GM21360 (cell line): ENCODE measurements around the gene CHST12.
"Not testable (repeated sequence)": the region's sequence is repeated elsewhere in the genome, so short reads cannot be mapped to it uniquely, and the experiment has no call there.

Experiments used
- ATAC-seq: cut with Tn5 transposase; IDR thresholded peaks from one replicate; pipeline ENCODE4 v1.9.1; 2021; ENCODE audit warnings: mild to moderate bottlenecking, moderate library complexity; ENCODE audit not compliant: unreplicated experiment

Gene CHST12

DNA sequence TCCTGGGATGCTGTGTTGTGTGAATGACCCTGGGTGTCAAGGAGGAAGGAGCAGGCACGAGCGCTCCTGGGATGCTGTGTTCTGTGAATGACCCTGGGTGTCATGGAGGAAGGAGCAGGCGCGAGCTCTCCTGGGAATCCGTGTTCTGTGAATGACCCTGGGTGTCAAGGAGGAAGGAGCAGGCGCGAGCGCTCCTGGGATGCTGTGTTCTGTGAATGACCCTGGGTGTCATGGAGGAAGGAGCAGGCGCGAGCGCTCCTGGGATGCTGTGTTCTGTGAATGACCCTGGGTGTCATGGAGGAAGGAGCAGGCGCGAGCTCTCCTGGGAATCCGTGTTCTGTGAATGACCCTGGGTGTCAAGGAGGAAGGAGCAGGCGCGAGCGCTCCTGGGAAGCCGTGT lies 25.9 kb upstream of the CHST12 start:
- not testable (repeated sequence) for ATAC-seq

DNA sequence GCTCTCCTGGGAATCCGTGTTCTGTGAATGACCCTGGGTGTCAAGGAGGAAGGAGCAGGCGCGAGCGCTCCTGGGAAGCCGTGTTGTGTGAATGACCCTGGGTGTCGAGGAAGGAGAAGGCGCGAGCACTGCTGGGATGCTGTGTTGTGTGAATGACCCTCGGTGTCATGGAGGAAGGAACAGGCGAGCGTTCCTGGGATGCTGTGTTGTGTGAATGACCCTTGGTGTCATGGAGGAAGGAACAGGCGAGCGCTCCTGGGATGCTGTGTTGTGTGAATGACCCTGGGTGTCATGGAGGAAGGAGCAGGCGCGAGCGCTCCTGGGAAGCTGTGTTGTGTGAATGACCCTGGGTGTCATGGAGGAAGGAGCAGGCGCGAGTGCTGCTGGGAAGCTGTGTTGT lies 25.3 kb upstream of the CHST12 start:
- not testable (repeated sequence) for ATAC-seq

DNA sequence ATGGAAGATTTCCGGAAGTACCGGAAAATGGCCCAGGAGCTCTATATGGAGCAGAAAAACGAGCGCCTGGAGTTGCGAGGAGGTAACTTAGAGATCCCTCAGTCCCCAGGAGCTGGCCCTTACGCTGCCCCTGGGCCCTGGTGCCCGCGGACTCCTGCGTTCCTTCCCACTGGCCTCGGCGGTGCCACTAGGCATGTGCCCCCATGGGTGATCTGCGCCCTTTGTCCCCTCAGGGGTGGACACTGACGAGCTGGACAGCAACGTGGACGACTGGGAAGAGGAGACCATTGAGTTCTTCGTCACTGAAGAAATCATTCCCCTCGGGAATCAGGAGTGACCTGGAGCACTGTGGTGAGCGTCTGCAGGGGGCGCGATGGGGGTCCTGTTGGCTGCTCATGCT lies 24.2 kb upstream of the CHST12 start:
- no peak for ATAC-seq

DNA sequence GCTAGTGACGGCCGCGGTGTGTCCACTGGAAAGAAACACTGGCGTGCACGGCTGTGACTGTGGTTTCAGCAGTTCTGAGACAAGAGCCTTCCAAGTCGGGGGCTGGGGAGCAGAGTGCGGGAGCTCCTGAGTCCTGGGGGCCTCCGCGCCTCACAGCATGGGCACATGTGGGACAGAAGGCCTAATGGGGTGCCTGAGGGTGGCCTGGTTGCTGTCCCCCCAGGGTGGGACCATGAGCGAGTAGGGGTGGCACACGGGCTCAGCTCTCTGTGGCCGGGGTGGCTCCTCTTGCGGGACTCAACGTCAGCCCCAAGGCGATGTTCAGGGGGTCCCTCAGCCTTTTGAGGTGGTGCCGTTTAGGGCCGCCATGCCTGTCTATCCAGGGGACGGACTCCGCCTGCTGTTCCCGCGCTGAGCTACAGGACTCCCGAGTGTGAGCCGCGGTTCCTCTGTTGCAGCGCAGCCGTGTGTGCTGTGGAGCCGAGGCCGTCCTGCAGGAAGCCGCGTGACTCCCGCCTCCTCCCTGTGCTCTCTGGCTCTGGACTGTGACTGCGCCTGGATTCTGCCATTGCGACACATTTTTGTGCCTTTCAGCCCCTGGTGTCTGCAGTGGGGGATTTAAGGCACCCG lies 23.5 kb upstream of the CHST12 start:
- ATAC-seq, result no peak

DNA sequence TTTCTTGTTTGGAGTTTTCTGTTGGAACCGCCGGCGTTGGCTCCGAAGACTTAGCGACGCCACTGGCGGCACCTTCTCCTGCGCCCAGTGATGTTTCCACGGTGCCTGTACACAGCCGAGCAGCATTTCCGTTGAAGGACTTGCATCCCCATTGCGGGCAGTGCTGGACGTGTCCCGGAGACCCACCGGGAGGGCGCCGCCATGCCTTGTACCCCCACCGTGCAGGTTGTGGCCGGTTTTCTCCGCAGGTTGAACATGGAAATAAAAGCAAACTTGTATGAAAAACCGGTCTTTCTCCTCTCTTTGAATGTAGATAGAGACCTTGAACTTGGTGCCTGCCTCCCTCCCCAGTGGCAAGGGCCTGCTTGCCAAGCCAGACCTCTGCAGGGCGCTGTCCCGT lies 22.9 kb upstream of the CHST12 start:
- no peak for ATAC-seq

DNA sequence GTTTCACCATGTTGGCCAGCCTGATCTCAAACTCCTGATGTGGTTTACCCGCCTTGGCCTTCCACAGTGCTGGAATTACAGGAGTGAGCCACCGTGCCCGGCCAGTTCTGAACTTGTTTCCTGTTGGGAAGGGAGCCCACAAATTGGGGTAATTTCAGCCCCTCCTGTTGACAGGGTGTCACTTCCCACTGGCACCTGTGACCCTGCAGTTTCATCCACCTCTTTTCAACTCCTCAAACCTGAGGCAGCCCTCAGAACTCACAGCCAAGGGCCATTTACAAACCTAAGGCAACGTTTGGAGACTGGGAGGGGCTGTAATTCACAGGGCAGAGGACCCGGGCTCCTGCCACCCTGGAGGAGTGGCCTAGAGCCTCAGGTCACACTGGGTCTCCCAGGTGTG lies 22.2 kb upstream of the CHST12 start:
- no peak for ATAC-seq

DNA sequence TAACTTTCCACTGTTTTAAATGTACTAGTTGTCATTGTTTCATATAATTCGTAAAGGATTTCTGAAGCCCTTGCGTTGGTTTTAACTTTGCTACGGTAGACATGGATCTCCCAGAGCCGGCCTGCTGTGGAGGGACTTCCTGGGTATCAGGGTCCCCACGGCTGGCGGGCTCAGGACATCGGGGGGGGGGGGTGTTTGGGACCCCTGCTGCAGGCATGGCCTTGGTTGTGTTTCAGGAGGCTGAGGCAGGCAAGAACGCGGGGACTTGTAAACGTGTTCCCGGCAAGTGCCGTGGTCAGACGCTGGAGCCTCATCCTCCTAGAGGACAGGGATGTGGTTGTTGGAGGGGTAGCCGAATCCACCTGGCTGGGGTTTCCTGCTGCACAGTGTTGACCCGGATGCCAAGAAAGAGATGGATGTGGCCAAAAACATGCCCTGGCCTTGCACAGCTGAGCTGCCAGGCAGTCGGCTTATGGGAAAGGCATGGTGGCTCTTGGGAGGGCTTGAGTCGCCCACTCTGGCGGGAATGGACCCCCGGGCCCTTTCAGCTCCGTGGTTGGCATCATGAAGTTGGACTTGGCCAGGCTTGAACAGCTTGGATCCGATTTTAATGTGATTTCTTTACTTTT lies 21.4 kb upstream of the CHST12 start:
- no peak for ATAC-seq

DNA sequence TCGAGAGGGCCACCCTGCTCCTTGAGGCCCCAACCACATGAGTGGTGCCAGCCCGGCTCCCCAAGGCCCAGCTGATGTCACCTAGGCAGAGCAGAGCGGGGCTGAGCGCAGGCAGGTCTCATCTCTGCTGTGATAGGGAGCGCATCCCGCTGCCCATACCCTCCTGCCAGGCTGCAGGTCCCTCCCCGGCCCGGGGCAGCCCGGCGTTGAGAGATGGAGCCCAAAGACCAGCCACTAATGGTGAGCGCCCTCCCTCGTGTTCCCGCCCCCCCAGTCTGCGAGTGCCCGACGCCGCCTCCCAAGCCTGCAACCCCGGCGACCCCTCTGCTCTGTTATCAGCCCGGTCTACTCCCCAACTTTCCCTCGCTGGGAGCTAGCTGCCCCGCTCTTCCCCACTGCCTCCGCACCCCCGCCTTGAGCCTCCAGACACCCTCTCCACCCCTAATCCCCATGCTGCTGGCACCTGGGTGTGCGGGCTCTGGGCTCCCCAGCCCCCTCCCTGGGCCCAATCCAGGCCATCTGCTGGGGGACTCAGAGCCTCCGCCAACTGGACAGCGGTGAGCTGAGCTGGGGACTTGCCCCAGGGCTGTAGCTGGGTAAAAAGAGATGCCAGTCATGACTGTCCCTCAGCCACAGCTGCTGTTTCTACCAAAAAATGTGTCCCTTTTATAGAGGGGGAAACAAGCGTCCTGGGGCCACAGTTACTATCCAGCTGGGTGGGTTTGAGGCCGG lies 19.7 kb upstream of the CHST12 start:
- no peak for ATAC-seq

DNA sequence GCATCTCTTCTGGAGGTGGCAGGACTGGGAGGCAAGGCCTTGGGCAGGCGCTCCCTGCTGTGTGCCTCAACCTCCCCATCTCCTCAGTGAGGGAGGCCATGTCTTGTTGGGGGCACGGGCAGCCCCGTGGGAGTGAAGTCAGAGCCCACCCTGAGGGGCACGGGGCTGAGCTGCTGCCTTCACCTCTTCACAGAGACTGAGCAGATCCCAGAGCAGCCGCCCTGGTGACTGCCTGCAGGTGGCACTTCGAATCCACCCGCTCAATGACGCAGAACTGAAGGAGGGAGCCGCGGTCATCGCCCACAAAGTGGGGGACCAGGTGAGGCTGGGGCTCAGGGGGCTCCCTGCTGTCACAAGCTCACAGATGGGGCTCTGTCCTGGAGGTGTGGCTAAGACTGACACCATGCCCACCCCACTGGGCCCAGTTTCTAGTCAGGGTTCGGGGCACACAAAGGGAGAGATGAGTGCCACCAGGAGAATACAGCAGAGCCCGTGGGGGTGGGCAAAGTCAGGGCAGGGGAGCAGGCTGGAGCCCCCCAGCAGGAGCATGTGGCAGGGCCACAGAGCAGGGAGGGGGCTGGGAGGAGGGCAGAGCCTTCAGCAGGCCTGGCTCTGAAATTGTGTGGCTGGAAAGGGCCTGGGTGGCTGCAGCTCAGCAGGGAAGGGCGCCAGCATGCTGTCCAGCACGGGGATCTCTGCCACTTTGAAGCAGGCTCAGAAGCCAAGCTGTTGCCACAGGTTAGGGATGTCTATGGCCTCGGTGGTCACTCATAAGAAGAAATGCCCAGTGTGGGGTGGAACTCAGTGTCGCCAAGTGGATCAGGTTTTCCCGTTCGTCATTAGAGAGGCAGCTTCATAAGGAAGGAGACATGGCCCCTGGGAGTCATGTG lies 18.8 kb upstream of the CHST12 start:
- no peak for ATAC-seq

DNA sequence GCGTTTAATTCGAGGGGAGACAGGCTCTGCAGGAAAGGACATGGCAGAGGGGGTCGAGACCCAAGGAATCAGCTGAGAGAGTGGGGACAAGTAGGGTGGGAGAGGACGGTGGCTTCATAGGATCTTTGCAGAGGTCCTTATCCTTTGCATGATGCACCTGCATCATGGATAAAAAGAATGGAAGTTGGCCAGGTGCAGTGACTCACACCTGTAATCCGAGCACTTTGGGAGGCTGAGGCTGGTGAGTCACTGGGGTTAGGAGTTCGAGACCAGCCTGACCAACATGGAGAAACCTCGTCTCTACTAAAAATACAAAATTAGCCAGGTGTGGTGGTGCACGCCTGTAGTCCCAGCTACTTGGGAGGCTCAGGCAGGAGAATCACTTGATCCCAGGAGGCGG lies 17.3 kb upstream of the CHST12 start:
- not testable (repeated sequence) for ATAC-seq

DNA sequence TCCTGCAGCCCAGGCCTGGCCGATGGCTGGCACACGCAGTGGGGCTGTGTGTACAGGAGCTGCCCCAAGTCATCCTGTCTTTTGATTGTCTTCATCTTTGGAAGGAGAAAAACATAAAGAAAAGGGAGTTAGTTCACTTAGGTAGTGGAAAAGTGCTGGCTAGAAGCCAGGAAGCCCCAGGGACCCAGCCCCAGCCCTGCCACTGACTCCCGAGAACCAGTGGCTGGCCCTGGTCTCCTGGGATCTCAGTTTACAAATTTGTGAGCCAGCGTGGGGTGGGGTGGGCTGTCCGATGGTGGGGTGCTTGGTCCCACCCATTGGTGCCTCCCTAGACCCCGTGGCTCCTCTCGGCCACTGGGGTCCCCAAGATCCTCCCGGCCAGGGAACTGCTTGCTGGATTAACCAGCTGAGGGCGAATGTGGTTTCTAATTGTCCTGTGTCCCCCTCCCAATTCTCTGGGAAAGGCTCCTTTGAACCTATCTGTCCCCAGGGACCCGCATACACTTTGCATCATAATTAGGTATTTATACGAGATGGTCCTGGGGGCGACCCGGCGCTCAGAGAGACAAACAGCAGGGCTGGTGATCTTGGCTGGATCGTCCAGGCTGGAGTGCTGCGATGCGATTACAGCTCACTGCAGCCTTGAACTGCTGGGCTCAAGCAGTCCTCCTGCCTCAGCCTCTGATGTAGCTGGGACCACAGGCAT lies 16.3 kb upstream of the CHST12 start:
- no peak for ATAC-seq

DNA sequence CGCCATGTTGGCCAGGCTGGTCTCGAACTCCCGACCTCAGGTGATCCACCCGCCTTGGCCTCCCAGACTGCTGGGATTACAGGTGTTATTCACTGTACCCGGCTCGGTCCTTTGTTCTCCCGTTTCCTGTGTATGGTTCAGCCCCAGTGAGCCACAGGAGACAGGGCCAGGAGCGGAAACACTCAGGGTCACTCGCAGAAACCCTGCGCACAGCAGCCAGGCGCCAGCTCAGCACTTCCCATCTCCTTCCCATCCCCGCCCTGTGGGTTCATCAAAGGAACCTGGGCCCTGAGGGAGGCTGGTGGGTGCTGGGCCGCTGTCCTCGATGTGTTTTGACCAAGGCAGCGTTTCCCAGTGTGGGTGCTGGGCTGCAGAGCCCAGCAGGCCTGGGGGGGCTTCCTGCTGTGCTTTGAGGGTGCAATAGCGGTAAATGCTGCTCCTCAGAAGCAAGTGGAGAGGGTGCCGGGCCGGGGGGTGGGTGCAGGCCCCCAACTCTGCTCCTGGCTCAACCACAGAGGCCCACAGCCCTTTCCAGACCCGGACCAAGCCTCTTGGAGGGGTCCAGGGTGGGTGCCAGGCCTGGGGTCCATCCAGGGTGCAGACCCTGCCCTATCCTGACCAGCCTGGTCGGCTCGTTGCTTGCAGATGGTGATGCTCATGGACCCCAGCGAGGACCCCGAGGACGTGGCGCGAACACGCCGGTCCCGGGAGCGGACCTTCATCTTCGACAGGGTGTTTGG lies 15.3 kb upstream of the CHST12 start:
- ATAC-seq, result no peak

DNA sequence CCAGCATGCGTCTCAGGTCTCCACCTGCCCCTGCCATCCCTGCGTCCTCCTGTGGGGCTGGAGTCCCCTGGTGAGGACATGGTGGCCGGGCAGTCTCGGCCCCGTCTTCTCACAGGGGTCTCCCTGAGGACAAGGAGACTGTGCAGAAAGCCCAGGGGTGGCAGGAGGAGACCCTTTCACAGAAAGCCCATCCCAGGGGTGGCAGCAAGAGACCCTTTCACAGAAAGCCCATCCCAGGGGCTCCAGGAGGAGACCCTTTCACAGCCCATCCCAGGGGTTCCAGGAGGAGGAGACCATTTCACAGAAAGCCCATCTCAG lies 14.8 kb upstream of the CHST12 start:
- ATAC-seq, result no peak

DNA sequence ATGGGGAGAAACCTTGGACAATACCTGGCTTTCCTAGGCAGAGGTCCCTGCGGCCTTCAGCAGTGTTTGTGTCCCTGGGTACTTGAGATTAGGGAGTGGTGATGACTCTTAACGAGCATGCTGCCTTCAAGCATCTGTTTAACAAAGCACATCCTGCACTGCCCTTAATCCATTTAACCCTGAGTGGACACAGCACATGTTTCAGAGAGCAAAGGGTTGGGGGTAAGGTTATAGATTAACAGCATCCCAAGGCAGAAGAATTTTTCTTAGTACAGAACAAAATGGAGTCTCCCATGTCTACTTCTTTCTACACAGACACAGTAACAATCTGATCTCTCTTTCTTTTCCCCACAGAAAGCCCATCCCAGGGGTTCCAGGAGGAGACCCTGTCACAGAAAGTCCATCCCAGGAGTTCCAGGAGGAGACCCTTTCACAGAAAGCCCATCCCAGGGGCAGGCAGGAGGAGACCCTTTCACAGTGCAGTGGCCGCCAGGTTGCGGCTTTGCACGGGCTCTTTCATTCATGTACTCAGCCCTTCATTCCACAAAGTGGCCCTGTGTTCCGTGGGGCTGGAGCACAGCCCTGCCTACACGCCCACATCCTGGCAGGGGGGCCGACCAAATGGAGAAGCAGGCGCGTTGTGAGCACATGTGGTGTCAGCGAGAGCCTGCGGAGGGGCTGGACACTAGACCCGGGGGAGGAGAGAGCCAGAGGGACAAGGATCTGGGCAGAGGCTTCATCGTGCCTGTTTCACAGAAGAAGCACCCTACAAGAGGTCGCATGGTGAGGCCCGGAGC lies 13.2 kb upstream of the CHST12 start:
- ATAC-seq, result not testable (repeated sequence)

DNA sequence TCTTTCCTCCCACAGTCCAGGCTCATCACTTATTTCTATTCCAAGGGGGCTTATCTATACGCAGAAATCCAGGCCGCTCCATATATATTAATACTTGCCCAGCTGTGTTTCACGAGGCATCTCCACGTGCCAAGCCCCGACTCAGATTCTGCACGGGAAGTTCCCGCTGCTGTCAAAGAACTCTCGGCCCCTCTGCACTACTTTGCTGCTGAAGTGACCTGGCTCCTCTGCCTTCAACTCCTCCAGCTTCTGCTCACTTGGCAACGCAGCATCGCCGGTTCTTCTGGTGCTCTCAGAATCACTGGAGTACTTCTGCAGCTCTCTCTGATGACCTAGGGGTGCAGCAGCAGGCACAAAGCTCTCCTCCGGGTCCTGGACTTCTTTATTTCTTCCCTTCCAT lies 9.7 kb upstream of the CHST12 start:
- no peak for ATAC-seq

DNA sequence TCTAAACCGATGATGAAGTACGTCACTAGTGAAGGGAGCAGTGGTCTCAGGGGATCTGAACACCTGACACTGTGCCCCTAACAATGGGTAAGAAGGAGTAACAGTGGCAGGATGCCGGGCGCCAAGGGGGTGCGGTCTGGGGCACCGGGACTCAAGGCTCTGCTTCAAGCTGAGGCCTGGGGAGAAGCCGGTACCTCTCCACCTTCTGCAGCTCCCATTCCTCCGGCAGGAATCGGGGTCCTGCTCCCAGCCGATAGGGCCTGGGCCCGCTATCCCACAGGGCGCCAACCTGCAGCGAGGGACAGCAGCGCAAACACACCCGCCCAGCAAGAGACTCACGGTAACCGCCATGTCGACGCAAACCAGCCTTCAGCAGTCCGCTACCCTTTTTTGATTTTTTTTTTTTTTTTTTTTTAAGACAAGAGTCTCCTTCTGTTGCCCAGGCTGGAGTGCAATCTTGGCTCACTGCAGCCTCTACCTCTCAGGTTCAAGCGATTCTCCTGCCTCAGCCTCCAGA lies 8.8 kb upstream of the CHST12 start:
- no peak for ATAC-seq

DNA sequence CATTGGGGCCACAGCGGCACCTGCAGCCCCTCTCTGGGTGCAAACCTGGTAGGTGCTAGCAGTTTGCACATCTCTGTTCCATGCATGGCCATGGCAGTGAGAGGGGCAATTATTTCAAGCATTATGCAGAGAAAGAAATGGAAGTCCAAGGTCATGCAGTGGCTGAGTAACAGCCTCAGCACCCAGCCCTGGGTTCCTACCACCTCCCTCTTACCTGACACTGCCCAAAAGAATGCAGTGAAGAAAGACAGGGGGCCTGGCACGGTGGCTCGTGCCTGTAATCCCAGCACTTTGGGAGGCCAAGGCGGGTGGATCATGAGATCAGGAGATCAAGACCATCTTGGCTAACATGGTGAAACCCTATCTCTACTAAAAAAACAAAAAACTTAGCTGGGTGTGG lies 4.9 kb upstream of the CHST12 start:
- ATAC-seq, result no peak

DNA sequence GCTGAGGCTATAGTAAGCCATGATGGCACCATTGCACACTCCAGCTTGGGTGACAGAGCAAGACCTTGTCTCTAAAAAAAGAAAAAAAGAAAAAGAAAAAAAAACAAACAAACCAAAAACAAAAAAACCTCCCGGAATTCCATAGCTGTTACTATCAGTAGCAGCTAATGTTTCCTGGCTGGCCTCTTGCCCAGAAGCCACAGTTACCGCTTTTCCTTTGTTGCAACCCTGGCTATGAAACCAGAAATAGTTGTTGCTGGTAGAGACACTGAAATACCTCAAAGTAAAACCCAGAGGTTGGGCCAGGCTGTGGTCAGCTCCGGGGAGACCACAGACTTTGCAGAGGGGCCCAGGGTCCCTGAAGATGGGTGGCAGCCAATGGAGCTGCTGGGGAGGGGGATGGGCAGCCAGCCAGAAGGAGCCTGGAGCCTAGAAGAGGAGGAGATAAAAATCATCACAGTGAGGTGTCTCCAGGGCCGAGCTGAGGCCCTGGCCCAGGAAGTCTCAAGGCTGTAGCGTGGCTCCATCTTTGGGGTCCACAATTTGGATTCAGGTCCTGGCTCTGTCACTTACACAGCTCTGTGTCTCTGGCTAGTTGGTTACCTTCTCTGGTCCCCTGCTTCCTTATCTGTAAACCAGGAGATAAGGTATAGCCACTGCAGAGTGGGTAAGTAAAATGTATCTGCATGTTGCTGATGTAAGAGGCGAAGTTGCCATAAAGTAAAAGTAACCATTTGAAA lies 3.4 kb upstream of the CHST12 start:
- no peak for ATAC-seq

DNA sequence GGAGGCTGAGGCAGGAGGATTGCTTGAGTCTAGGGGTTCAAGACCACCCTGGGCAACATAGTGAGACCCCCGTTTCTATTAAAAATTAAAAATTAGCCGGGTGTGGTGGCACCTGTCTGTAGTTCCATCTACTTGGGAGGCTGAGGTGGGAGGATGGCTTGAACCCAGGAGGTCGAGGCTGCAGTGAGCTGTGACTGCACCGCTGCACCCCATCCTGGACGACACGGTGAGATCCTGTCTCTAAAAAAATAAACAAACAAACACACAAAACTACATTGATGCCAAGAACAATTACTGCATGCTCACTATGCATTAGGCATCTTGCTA lies 761 bp upstream of the CHST12 start:
- ATAC-seq, result no peak
